ENCODE results near the gene CDK10. TPM values are rescaled to one million over a fixed set of nuclear protein-coding genes. Genes with fewer than 3 reads are reported as not detected.

The CDK10 gene
- total RNA-seq, 2 donors from 2014 or later = 22.6 to 28.0 TPM

GRCh38 chr16:89706518-89707260 lies 20.2 kb downstream of the CDK10 start:
- ATAC-seq (no peak), DNase-seq (no peak)
- intact Hi-C loops (cut with DNase I) = loop anchor here in 1 of 2 donors (10.0 kb wide), 1 partner anchor 88 kb away; no protein-coding TSS in a partner anchor

DNA sequence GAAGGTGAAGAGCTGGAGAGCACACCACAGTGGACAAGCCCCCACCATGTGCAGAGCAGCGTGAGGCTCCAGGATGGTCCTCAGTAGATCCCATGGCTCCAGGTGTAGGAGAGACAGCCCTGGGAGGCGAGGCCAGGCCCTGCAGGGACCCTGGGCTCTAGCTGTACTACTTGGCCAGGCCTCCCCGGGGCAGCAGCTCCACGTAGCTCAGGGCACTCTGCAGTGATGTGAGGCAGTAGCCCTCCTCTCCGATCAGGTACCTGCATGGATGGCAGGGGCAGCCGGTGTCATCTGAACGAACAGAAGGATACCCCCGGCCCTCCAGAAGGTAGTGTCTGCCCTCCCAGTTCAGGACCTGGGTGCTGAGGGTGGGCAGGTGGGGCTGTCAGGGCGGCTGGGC lies 21.2 kb downstream of the CDK10 start:
- intact Hi-C loops (cut with DNase I) = loop anchor here in 1 of 2 donors (10.0 kb wide), 1 partner anchor 87 kb away; no protein-coding TSS in a partner anchor
- ATAC-seq (no peak), DNase-seq (no peak)

DNA sequence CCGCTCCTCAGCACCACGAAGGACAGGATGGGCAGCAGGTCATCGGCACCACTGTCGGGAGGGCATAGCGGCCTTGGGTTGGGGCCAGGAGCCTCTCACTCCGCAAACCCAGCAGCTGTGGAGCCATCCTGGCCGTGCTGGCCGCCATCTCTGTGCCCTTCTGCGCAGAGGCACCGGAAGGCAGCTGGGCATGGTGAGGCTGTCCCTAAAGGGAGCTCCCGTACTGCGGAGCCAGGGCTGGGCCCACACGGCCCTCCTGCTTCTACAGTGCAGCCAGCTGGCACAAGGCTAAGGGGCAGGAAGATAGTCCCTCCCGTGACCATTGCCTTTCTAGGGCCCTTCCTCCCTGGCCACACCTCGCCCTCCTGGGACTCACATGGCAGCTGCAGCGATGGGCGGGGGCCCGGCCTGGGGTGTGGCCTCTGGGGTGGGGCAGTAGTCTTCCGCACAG lies 22.0 kb downstream of the CDK10 start:
- ATAC-seq = no peak
- no peak for DNase-seq
- intact Hi-C loops (cut with DNase I) = loop anchor here in 1 of 2 donors (10.0 kb wide), 1 partner anchor 86 kb away; no protein-coding TSS in a partner anchor

DNA sequence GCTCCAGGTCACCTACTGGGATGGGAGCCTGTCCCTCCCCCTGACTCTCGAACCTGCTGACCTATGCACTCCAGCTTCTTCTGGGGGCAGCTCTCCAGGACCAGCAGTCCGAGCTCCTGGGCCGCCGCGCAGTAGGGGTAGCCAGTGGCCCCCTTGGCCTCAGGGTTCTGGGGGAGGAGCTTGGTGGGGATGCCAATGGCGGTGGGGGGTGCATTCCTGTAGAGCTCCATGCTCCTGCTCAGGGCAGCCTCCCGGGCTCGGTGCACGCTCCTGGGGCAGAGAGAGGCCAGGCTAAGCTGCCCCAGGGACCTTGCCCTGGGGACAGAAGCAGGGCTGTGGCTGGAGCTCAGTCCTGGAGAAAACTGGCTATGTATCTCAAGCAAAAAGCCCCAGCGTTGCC lies 22.7 kb downstream of the CDK10 start:
- ATAC-seq (no peak), DNase-seq (no peak)
- intact Hi-C loops (cut with DNase I) = loop anchor here in 1 of 2 donors (10.0 kb wide), 1 partner anchor 86 kb away; no protein-coding TSS in a partner anchor

DNA sequence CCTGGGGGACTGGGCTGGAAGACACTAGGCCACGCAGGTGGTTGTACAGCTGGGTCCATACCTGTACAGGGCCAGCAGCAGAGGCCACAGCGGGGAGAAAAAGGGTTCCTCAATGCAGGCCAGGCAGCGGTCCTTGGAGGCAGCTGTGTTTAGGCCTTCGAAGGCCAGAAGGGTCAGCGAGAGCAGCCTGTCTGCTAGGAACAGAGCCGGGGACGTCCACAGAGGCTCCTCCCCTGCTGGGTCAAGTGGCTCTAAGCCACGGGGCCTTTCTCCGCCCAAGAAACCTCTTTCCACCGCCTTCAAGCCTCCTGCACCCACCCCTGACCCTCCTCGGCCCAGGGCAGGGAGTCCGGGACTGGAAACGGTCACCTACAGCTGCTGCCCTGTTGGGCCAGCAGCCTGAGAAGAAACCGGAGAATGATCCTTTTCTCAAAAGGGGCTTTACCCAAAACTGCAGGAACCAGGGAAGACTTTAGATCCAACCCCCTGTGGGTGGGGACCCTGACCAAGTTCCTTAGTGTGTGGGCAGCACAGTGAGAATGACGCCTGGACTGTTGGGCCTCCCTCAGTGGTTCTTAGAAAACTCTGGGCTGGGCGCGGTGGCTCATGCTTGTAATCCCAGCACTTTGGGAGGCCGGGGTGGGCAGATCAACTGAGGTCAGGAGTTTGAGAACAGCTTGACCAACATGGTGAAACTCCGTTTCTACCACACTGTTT lies 23.4 kb downstream of the CDK10 start:
- intact Hi-C loops (cut with DNase I) = loop anchor here in 1 of 2 donors (10.0 kb wide), 1 partner anchor 85 kb away; no protein-coding TSS in a partner anchor
- no peak for DNase-seq
- ATAC-seq = no peak

- DNase-seq (no peak), ATAC-seq (no peak)
- intact Hi-C loops (cut with DNase I) = no loop called here
These were observed 24.4 kb downstream of the CDK10 start for GRCh38 chr16:89710709-89711564.

DNA sequence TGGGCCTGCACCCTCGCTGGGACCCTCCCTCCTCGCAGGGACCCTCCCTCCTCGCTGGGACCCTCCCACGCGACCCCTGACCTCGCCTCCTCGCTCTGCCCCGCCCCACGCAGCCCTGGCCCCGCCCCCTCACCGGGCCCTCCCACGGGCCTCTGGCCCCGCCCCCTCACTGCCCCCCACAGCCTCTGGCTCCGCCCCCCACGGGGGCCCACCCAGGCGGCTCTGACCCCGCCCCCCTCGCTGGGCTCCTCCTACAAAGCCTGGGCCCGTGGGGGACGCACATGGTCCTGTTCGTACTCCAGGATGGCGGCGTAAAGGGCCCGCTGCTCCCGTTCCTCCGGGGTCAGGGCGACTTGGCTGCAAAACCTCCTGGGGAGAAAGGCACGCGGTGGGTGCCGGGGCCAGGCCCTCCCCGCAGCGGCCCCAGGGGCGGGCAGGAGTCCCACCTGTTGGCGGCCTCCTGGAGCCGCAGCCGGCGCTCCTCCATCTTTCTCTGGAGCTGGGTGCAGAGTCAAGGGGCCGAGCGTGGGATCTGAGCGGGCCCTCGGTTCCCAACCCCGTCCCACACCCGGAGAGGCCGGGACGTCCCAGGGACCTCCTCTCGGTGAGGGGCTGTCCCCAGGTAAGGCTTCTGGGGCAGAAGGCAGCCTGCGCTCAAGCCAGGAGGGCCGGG lies 25.2 kb downstream of the CDK10 start:
- intact Hi-C loops (cut with DNase I) = no loop called here
- ATAC-seq (peak; percentile 63 to 69), DNase-seq (peak; percentile 58)

DNA sequence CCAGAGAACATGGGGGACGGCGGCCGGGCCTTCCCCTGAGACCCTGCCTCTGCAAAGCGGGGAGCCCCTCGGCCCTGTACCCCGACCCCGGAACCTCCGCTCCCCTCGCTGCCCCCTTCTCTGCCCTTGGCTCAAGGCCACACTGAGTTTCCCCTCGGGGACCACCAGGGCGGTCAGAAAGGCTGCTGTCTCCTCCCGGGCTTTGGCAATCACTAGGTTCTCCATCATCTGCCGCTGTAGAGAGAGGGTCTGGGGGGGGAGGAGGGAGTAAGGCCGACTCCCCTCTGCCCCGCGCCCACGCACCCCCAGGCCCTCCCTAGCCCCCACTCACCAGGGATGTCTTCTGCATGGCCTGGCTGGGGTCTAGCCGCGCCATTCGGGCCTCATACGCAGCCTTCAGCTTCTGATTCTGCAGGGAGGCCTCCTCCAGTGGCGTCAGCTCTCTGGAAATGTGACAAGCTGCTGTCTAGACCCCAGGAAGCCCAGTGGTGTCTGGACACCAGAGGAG lies 25.8 kb downstream of the CDK10 start:
- DNase-seq = no peak
- ATAC-seq = peak in 1 of 2 donors; percentile 3
- intact Hi-C loops (cut with DNase I) = no loop called here

GRCh38 chr16:89716493-89716892 lies 30.0 kb downstream of the CDK10 start:
- intact Hi-C loops (cut with DNase I) = no loop called here
- ATAC-seq = no peak
- DNase-seq = no peak

GRCh38 chr16:89716916-89717687 lies 30.6 kb downstream of the CDK10 start:
- intact Hi-C loops (cut with DNase I) = no loop called here
- no peak for ATAC-seq
- no peak for DNase-seq

- intact Hi-C loops (cut with DNase I) = no loop called here
- no peak for DNase-seq
- ATAC-seq = no peak
These were observed 31.4 kb downstream of the CDK10 start for GRCh38 chr16:89717688-89718505.

- DNase-seq = peak; percentile 55
- peak; percentile 20 to 32 for ATAC-seq
- intact Hi-C loops (cut with DNase I) = no loop called here
These were observed 34.0 kb downstream of the CDK10 start for GRCh38 chr16:89720551-89720812.

DNA sequence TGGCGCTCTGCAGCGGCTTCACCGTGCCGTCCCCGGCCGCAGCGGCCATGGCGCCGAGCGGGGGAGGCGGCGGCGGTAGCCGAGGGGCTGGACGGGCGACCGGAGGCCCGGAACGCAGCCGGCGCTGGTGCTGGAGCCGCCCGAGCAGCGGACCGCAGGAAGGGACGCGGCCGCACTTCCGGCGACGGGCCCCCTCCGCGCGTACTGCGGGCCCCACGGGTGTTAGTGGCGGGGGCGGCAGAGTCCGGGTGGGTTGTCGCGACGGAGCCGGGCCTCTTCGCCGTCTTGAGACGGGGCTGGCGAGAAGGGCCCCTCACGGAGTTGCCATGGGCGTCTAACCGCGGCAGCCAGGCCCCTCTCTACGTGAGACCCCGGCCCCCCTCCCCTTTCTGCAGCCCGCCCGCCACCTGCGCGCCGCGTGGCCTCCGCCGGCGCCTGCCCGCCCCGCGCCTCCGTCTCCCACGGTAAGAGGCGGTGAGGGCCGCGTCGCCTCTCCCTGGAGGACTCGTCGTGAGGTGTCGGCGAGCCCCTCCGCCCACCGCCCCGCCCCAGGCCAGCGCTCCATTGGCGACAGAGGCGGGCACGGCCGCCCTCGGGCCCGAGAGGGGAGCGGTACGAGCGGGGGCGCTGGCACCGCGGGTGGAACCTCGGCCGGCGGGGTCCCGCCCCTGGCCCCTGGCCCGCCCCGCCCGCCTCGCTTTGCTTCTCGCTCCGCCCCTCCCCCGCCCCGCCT lies 34.5 kb downstream of the CDK10 start, which contains the start of the genes VPS9D1 and ZNF276:
Gene VPS9D1, minus strand, starts transcription at position 86 of the 733 bp plus-strand sequence. Its CDS starts 37 bp downstream, at position 49.
Gene ZNF276, plus strand, starts transcription at position 725 of the 733 bp plus-strand sequence. CDS start 104 bp downstream, outside the sequence.
- intact Hi-C loops (cut with DNase I) = no loop called here

GRCh38 chr16:89721546-89722391 lies 35.3 kb downstream of the CDK10 start:
- DNase-seq (peak; percentile 80), ATAC-seq (peak; percentile 28 to 36)
- intact Hi-C loops (cut with DNase I) = no loop called here

More for the DNA sequence above, 34.5 kb downstream of the CDK10 start, which contains the start of the genes VPS9D1 and ZNF276:
- DNase-seq (peak; percentile 92), ATAC-seq (peak; percentile 84 to 85)
